Measurements from ENCODE around the gene CELF4.

Gene CELF4

DNA sequence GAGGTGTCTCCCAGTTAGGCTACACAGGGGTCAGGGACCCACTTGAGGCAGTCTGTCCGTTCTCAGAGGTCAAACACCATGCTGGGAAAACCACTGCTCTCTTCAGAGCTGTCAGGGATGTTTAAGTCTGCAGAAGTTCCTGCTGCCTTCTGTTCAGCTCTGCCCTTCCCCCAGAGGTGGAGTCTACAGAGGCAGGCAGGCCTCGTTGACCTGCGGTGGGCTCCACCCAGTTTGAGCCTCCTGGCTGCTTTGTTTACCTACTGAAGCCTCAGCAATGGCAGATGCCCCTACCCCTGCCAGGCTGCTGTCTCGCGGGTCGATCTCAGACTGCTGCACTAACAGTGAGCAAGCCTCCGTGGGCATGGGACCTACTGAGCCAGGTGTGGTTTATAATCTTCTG is 346.3 kb downstream of the CELF4 start:
- no peak for DNase-seq (ENCODE audit: low spot score)

- DNase-seq (ENCODE audit: low spot score): no peak
Observed at GRCh38 chr18:37218022-37218590, 347.5 kb downstream of the CELF4 start.

DNA sequence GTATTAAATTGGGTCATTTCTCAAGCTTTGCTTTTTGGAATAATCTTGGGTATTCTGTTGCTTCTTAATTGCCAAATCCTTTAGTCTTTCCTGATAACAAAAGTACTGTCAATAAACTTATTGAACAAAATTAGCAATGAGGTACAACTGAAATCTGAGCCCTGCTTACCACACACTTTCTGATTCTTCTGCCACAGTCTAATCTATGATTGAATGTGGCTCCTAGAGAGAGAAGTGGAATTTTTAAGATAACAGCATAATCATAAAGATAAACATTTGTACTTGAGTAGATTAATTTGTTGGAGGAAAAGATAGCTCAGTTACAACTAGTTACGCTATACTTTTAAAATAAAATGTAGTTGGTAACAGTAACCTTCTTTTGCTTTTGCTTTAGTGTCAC is 354.8 kb downstream of the CELF4 start:
- no peak for DNase-seq (ENCODE audit: low spot score)

GRCh38 chr18:37207343-37207742 is 358.3 kb downstream of the CELF4 start:
- no peak for DNase-seq (ENCODE audit: low spot score)

- DNase-seq (ENCODE audit: low spot score): no peak
Observed at GRCh38 chr18:37199741-37200140, 365.9 kb downstream of the CELF4 start.
